Nephron progenitor cell (in vitro differentiated cells): ENCODE results near the gene RABGAP1.

Experiments used
- DNase-seq: peaks from one replicate; pipeline ENCODE4 v3.0.0; 2021
- H3K27ac Mint-ChIP-seq: 2 replicates; pipeline ENCODE4 v1.8.0; 2021; ENCODE audit warnings: mild to moderate bottlenecking, moderate library complexity, mixed read lengths
- H3K27me3 Mint-ChIP-seq: 2 replicates; pipeline ENCODE4 v1.8.0; 2021; ENCODE audit warnings: mild to moderate bottlenecking, low read depth, mixed read lengths; ENCODE audit not compliant: poor library complexity
- H3K36me3 Mint-ChIP-seq: 2 replicates; pipeline ENCODE4 v1.8.0; 2021; ENCODE audit warnings: low read depth, mixed read lengths
- H3K4me1 Mint-ChIP-seq: 2 replicates; pipeline ENCODE4 v1.8.0; 2021; ENCODE audit warnings: mixed read lengths
- H3K4me3 Mint-ChIP-seq: 2 replicates; pipeline ENCODE4 v1.8.0; 2021; ENCODE audit warnings: mild to moderate bottlenecking, moderate library complexity, mixed read lengths
- H3K9me3 Mint-ChIP-seq: 2 replicates; pipeline ENCODE4 v1.8.0; 2021; ENCODE audit warnings: mild to moderate bottlenecking, moderate library complexity, mixed read lengths
- TF ChIP-seq, protein P1 (sequence below): fragments of 200-600 bp; sonication (generic); IDR thresholded peaks from 2 replicates; pipeline ENCODE4 v1.5.0; 2021; ENCODE audit warnings: antibody characterized with exemption

RABGAP1 gene

GRCh38 chr9:122949696-122950095, 8.9 kb downstream of the RABGAP1 start:
- Mint-ChIP-seq H3K27me3 (peaks cover 2% of the 10 kb centered on the region), H3K9me3 (no peaks in the 10 kb centered on the region), H3K4me3 (no peak overlapping the region), H3K36me3 (peaks cover 24% of the 10 kb centered on the region), H3K4me1 (no peaks in the 10 kb centered on the region), H3K27ac (no peak overlapping the region)
- TF ChIP-seq, protein P1, sequence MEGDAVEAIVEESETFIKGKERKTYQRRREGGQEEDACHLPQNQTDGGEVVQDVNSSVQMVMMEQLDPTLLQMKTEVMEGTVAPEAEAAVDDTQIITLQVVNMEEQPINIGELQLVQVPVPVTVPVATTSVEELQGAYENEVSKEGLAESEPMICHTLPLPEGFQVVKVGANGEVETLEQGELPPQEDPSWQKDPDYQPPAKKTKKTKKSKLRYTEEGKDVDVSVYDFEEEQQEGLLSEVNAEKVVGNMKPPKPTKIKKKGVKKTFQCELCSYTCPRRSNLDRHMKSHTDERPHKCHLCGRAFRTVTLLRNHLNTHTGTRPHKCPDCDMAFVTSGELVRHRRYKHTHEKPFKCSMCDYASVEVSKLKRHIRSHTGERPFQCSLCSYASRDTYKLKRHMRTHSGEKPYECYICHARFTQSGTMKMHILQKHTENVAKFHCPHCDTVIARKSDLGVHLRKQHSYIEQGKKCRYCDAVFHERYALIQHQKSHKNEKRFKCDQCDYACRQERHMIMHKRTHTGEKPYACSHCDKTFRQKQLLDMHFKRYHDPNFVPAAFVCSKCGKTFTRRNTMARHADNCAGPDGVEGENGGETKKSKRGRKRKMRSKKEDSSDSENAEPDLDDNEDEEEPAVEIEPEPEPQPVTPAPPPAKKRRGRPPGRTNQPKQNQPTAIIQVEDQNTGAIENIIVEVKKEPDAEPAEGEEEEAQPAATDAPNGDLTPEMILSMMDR: no peak
- no peak for DNase-seq

- peaks cover 30% of the 10 kb centered on the region for H3K36me3 Mint-ChIP-seq
- H3K4me3 Mint-ChIP-seq: no peak overlapping the region
- H3K9me3 Mint-ChIP-seq: no peaks in the 10 kb centered on the region
- no peaks in the 10 kb centered on the region for H3K4me1 Mint-ChIP-seq
- no peak for DNase-seq
- no peak overlapping the region for H3K27ac Mint-ChIP-seq
- TF ChIP-seq, protein P1: no peak
- H3K27me3 Mint-ChIP-seq: peaks cover 2% of the 10 kb centered on the region
Measured at GRCh38 chr9:122950263-122950662, 9.4 kb downstream of the RABGAP1 start.

DNA sequence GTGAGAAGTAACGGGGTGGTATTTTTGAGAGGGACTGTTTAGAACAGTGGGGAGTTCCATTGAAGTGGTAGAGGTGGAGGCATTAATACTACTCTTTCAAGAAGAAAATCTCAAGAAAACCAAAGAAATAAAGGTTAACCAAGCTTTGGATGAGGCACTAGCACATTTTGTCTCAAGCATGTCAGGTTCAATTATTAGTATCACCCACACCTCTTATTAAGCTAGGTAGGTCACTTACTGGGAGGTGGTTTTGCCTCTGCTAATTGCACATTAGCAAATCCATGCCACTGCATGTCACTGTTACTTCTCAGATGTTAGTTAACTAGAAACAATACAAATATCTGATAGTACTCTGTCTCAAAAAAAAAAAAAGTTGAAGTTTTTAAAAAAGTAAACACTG, 10.2 kb downstream of the RABGAP1 start:
- H3K27ac Mint-ChIP-seq: no peak overlapping the region

GRCh38 chr9:122954253-122954691, 13.5 kb downstream of the RABGAP1 start:
- DNase-seq: no peak
- peaks cover 58% of the 10 kb centered on the region for H3K36me3 Mint-ChIP-seq
- no peaks in the 10 kb centered on the region for H3K4me1 Mint-ChIP-seq
- H3K9me3 Mint-ChIP-seq: no peaks in the 10 kb centered on the region
- H3K27me3 Mint-ChIP-seq: peaks cover 2% of the 10 kb centered on the region
- no peak overlapping the region for H3K27ac Mint-ChIP-seq
- TF ChIP-seq, protein P1: no peak
- H3K4me3 Mint-ChIP-seq: no peak overlapping the region

More for the DNA sequence above, 10.2 kb downstream of the RABGAP1 start:
- no peak for DNase-seq
- Mint-ChIP-seq H3K4me3 (no peak overlapping the region), H3K4me1 (no peaks in the 10 kb centered on the region), H3K36me3 (peaks cover 34% of the 10 kb centered on the region), H3K27me3 (peaks cover 2% of the 10 kb centered on the region), H3K9me3 (no peaks in the 10 kb centered on the region)
- TF ChIP-seq, protein P1: no peak

DNA sequence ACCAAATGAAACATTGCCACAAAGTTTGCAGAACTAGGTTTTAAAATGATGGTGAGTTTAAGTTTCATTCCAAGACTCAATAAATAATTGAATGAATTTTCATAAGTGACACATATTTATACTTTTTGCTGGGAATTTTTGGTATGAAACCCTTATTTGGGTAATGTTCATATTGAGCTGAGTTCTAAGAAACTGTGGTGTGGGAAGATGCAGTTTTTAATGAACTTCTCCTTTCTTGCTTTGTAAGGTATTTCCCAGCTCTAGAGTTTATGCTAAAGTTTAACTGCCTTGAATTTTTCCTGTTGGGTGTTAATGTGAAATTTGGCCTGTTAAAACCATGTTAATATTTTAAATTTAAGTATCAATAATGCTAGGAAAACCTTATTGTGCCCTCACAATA, 15.1 kb downstream of the RABGAP1 start:
- Mint-ChIP-seq H3K36me3 (peaks cover 70% of the 10 kb centered on the region), H3K27ac (no peak overlapping the region), H3K4me1 (no peaks in the 10 kb centered on the region), H3K27me3 (peaks cover 2% of the 10 kb centered on the region), H3K9me3 (peaks cover 6% of the 10 kb centered on the region), H3K4me3 (no peak overlapping the region)
- no peak for DNase-seq
- TF ChIP-seq, protein P1: no peak

- H3K9me3 Mint-ChIP-seq: peaks cover 6% of the 10 kb centered on the region
- H3K4me1 Mint-ChIP-seq: no peaks in the 10 kb centered on the region
- no peak overlapping the region for H3K27ac Mint-ChIP-seq
- H3K27me3 Mint-ChIP-seq: no peaks in the 10 kb centered on the region
- no peak for DNase-seq
- TF ChIP-seq, protein P1: no peak
- H3K36me3 Mint-ChIP-seq: peaks cover 80% of the 10 kb centered on the region
- no peak overlapping the region for H3K4me3 Mint-ChIP-seq
Measured at GRCh38 chr9:122961139-122961538, 20.3 kb downstream of the RABGAP1 start.
